Transverse colon (tissue), 4 donors: ENCODE measurements around the gene DCPS. TPM values are rescaled to one million over a fixed set of nuclear protein-coding genes. Genes with fewer than 3 reads are reported as not detected.

ENCODE experiments used
- DNase-seq: peaks from one replicate; pipeline ENCODE4 v3.0.0-alpha.2; 2019
- H3K27ac ChIP-seq, 4 donors: fragments of 200-600 bp; sonication (generic); 2 replicates each; pipeline ENCODE4 v1.5.1; 2016 to 2018; ENCODE audit warnings: inconsistent platforms in 4 of 4
- H3K27me3 ChIP-seq: fragments of 200-600 bp; sonication (generic); 2 replicates; pipeline ENCODE4 v1.5.1; 2017; ENCODE audit warnings: inconsistent platforms
- H3K36me3 ChIP-seq, 4 donors: fragments of 200-600 bp; sonication (generic); 2 replicates each; pipeline ENCODE4 v1.5.1; 2017 to 2019; ENCODE audit warnings: inconsistent platforms in 4 of 4
- H3K4me1 ChIP-seq, 4 donors: fragments of 200-600 bp; sonication (generic); 2 replicates each; pipeline ENCODE4 v1.5.1; 2017 to 2020; ENCODE audit warnings: inconsistent platforms in 4 of 4
- H3K4me3 ChIP-seq, 4 donors: fragments of 200-600 bp; sonication (generic); 1 replicate in 1 of 4; 2 replicates in 3 of 4; pipeline versions ENCODE4 v1.5.1 to v1.6.1; 2017 to 2019; ENCODE audit warnings: inconsistent platforms in 4 of 4
- H3K9me3 ChIP-seq, 2 donors: fragments of 200-600 bp; sonication (generic); 2 replicates each; pipeline ENCODE4 v1.5.1; 2017 to 2019; ENCODE audit warnings: inconsistent platforms in 2 of 2
- CTCF ChIP-seq, 5 experiments: fragments of 200-600 bp in 3 of 5; fragments of 450-650 bp in 2 of 5; sonication (generic) in 3 of 5; IDR thresholded peaks; 1 replicate in 2 of 5; 2 replicates in 3 of 5; pipeline ENCODE4 v1.5.1; 2016 to 2017; ENCODE audit warnings: antibody characterized with exemption in 5 of 5, inconsistent platforms in 3 of 5, mild to moderate bottlenecking in 2 of 5, moderate library complexity in 1 of 5
- EP300 ChIP-seq: sonication (generic); formaldehyde crosslinking; IDR thresholded peaks from one replicate; pipeline ENCODE4 v1.6.1; 2017; ENCODE audit warnings: antibody characterized with exemption, low read depth
- POLR2A ChIP-seq: fragments of 450-650 bp; IDR thresholded peaks from one replicate; pipeline ENCODE4 v1.6.1; 2016; ENCODE audit warnings: antibody characterized with exemption, mild to moderate bottlenecking, moderate library complexity
- POLR2AphosphoS5 ChIP-seq, 3 donors: sonication (generic); formaldehyde crosslinking; IDR thresholded peaks; one replicate each; pipeline ENCODE4 v1.6.1; 2016; ENCODE audit warnings: antibody characterized with exemption in 3 of 3
- WGBS, 2 donors: methylation state at CpG; one replicate each; pipeline ENCODE4 v1.1.5; 2018; ENCODE audit warnings: low coverage in 1 of 2; 5-methylcytosine and 5-hydroxymethylcytosine counted together
- in situ Hi-C, 4 donors: fragments of 200-750 bp; cut with MboI; loops; one replicate each; pipeline versions ENCODE4 v1.15.0 to v1.15.1; 2017; ENCODE audit warnings: low sequenced_read_pairs in 3 of 4, low pct_ligation_motif_present in 1 of 4, low pct_unique_long_range_greater_than_20kb in 1 of 4
- intact Hi-C: fragments of 100-400 bp; cut with DNase I; formaldehyde crosslinking; loops from one replicate; pipeline ENCODE4 v1.15.1; 2023; ENCODE audit warnings: low total_unique reads
- total RNA-seq, 4 donors: library from RNA; depleted of rRNA; stranded (reverse); fragments of >200 nt; gene quantifications; one replicate each; pipeline ENCODE4 v1.1.0, GENCODE V29; 2016

The DCPS gene
- total RNA-seq, 4 donors from 2014 or later: 0.40 to 13.7 (median 11.3) TPM

- in situ Hi-C loops: no loop called here
- Histone ChIP-seq H3K9me3 (no peaks in the 10 kb centered on the region), H3K27ac (peak overlapping the region in 2 of 4 donors; percentile 30 to 69), H3K4me1 (peaks cover 4 to 16% (median 8%) of the 10 kb centered on the region in 4 donors), H3K27me3 (no peaks in the 10 kb centered on the region), H3K4me3 (no peak overlapping the region), H3K36me3 (no peaks in the 10 kb centered on the region)
- 83 to 89% methylated on average over 5 to 16 of the region's 17 CpGs for WGBS, 2 donors
- no peak for DNase-seq
- intact Hi-C loops: no loop called here
- no peak for TF ChIP-seq POLR2AphosphoS5 (IDR thresholded peaks at IDR 0.05)
Measured at GRCh38 chr11:126347751-126348668, 44.1 kb downstream of the DCPS start.

- TF ChIP-seq CTCF (IDR thresholded peaks at IDR 0.05) (no peak), POLR2AphosphoS5 (IDR thresholded peaks at IDR 0.05) (peak in 2 of 3 donors; percentile 8 to 19), POLR2A (no peak)
- in situ Hi-C loops (no loop called here), intact Hi-C loops (no loop called here)
- no peaks in the 10 kb centered on the region for H3K27me3 ChIP-seq
- WGBS, 2 donors: 68 to 77% methylated on average over 3 to 8 of the region's 8 CpGs
- peak overlapping the region; percentile 9 to 69 (median 46) for H3K27ac ChIP-seq
- no peak for DNase-seq
- H3K36me3 ChIP-seq: no peaks in the 10 kb centered on the region
- H3K4me1 ChIP-seq: peaks cover 4 to 26% (median 8%) of the 10 kb centered on the region in 4 donors
- no peaks in the 10 kb centered on the region for H3K9me3 ChIP-seq
- H3K4me3 ChIP-seq: no peak overlapping the region
Measured at GRCh38 chr11:126348806-126349582, 45.1 kb downstream of the DCPS start.

- Histone ChIP-seq H3K36me3 (no peaks in the 10 kb centered on the region), H3K27me3 (peaks cover 12% of the 10 kb centered on the region), H3K9me3 (no peaks in the 10 kb centered on the region), H3K4me1 (peaks cover 5 to 37% (median 18%) of the 10 kb centered on the region in 4 donors), H3K4me3 (no peak overlapping the region), H3K27ac (peak overlapping the region in 3 of 4 donors; percentile 28 to 38 (median 37))
- intact Hi-C loops (no loop called here), in situ Hi-C loops (no loop called here)
- WGBS, 2 donors: 81% methylated on average over 5 of the region's 5 CpGs; no CpG with 5 or more reads in 1 of the 2 donors
- TF ChIP-seq POLR2A: no peak
- no peak for TF ChIP-seq CTCF (IDR thresholded peaks at IDR 0.05)
- TF ChIP-seq EP300: no peak
- TF ChIP-seq POLR2AphosphoS5 (IDR thresholded peaks at IDR 0.05): no peak
- DNase-seq: no peak
Measured at GRCh38 chr11:126350836-126351235, 47.0 kb downstream of the DCPS start.

GRCh38 chr11:126352163-126352562 is 48.3 kb downstream of the DCPS start:
- in situ Hi-C loops (no loop called here), intact Hi-C loops (no loop called here)
- Histone ChIP-seq H3K4me3 (no peak overlapping the region), H3K9me3 (no peaks in the 10 kb centered on the region), H3K36me3 (no peaks in the 10 kb centered on the region), H3K27me3 (peaks cover 12% of the 10 kb centered on the region), H3K4me1 (peaks cover 5 to 49% (median 24%) of the 10 kb centered on the region in 4 donors), H3K27ac (no peak overlapping the region)
- DNase-seq: no peak
- no peak for TF ChIP-seq EP300
- no peak for TF ChIP-seq POLR2A
- no peak for TF ChIP-seq POLR2AphosphoS5 (IDR thresholded peaks at IDR 0.05)
- no peak for TF ChIP-seq CTCF (IDR thresholded peaks at IDR 0.05)
- 50 to 81% methylated on average over 2 to 3 of the region's 3 CpGs for WGBS, 2 donors
